Natural killer cell treated with Interleukin-12 subunit alpha and Interleukin-12 subunit beta and Interleukin-15 and Interleukin-18, amount 100 ng/mL, for 72 hours (primary cell): ENCODE measurements around the gene MVB12A. TPM values are rescaled to one million over a fixed set of nuclear protein-coding genes. Genes with fewer than 3 reads are reported as not detected.
A peak's percentile ranks its signal among the peaks of the same experiment; 100 is the strongest.

Experiments used
- ATAC-seq, 2 donors: fragments of 150-1000 bp; cut with Tn5 transposase in 1 of 2; sonication (Bioruptor Pico), chemical (Tn5 transposase) in 1 of 2; 2 replicates each; pipeline ENCODE4 v1.10.0; 2021
- DNase-seq: peaks from one replicate; pipeline ENCODE4 v3.0.0; 2022; ENCODE audit warnings: low spot score
- H3K27ac Mint-ChIP-seq, 2 donors: 1 replicate in 1 of 2; 2 replicates in 1 of 2; pipeline ENCODE4 v1.8.0; 2022; ENCODE audit warnings: mixed read lengths in 2 of 2, mild to moderate bottlenecking in 1 of 2, moderate library complexity in 1 of 2
- H3K27me3 Mint-ChIP-seq, 2 donors: 1 replicate in 1 of 2; 2 replicates in 1 of 2; pipeline ENCODE4 v1.8.0; 2022; ENCODE audit warnings: mixed read lengths in 2 of 2
- H3K36me3 Mint-ChIP-seq: one replicate; pipeline ENCODE4 v1.8.0; 2022; ENCODE audit warnings: mixed read lengths
- H3K4me1 Mint-ChIP-seq, 2 donors: 1 replicate in 1 of 2; 2 replicates in 1 of 2; pipeline ENCODE4 v1.8.0; 2022; ENCODE audit warnings: low read depth in 2 of 2, mixed read lengths in 2 of 2, mild to moderate bottlenecking in 1 of 2
- H3K4me3 Mint-ChIP-seq: one replicate; pipeline ENCODE4 v1.8.0; 2022; ENCODE audit warnings: mixed read lengths
- H3K9me3 Mint-ChIP-seq: 2 replicates; pipeline ENCODE4 v1.8.0; 2022; ENCODE audit warnings: mixed read lengths
- total RNA-seq, 2 donors: library from RNA; stranded (reverse); gene quantifications; one replicate each; pipeline ENCODE4 v1.2.3, GENCODE V29; 2022

Gene MVB12A
- total RNA-seq, 2 donors from 2014 or later: 37.0 to 45.9 TPM

DNA sequence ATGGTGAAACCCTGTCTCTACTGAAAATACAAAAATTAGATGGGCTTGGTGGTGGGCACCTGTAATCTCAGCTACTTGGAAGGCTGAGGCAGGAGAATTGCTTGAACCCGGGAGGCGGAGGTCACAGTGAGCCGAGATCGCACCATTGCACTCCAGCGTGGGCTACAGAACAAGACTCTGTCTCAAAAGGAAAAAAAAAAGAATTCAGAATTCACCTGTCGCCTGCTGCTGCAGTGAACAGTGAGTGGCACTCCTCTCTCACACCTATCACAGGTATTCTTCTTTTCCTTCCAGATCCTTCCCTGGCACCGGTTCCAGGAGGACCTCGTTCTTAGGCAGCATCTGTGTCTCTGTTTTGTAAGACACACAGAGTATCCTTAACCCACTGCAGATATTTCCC is 5.8 kb upstream of the MVB12A start:
- no peak for ATAC-seq
- Mint-ChIP-seq H3K4me1 (peaks cover 16 to 18% of the 10 kb centered on the region in 2 donors), H3K9me3 (no peaks in the 10 kb centered on the region), H3K27me3 (no peaks in the 10 kb centered on the region), H3K4me3 (no peak overlapping the region), H3K27ac (no peak overlapping the region), H3K36me3 (peaks cover 15% of the 10 kb centered on the region)
- no peak for DNase-seq

DNA sequence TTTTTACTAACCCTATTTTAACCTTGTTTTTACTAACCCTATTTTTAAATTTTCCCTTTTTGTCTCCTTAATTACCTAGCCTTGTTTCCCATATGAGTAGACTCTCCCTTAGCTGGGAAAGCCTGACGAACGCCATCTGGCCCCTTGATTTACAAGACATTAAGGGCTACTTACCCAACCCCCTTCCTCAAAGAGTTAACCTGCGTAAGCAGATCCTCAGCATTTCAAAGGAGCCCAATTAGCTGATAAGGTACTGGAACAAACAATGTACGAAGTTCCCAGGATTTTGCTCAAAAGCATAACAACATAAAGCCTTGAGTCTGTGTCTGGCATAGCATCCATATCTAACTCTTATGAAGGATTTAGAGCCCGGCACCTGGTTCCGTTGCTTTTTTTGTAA is 4.7 kb upstream of the MVB12A start:
- Mint-ChIP-seq H3K4me3 (no peak overlapping the region), H3K4me1 (peaks cover 21 to 23% of the 10 kb centered on the region in 2 donors), H3K27ac (peak overlapping the region in 1 of 2 donors; percentile 16), H3K36me3 (peaks cover 15% of the 10 kb centered on the region), H3K9me3 (no peaks in the 10 kb centered on the region), H3K27me3 (no peaks in the 10 kb centered on the region)
- ATAC-seq: no peak
- DNase-seq: no peak

DNA sequence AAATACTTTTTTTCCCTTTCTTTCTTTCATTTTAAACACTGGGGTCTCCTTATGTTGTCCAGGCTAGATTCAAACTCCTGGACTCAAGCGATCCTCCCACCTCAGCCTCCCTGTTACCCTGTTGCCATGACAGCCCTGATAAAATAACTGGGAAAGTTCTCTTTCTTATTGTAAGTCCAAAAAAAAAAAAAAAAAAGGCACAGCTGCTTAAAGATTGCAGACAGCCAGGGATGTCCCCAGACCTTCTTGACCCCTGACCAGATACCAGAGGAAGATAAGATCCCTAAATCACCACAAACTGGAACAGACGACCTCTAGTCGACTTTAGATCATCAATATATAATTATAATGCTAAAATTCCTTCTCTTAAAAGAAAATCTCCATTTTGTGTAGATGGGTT is 1.1 kb upstream of the MVB12A start:
- Mint-ChIP-seq H3K27ac (peak overlapping the region; percentile 71 to 98), H3K9me3 (no peaks in the 10 kb centered on the region), H3K27me3 (no peaks in the 10 kb centered on the region), H3K4me3 (peak overlapping the region; percentile 91), H3K36me3 (peaks cover 8% of the 10 kb centered on the region), H3K4me1 (peaks cover 14 to 16% of the 10 kb centered on the region in 2 donors)
- no peak for ATAC-seq
- DNase-seq: no peak

DNA sequence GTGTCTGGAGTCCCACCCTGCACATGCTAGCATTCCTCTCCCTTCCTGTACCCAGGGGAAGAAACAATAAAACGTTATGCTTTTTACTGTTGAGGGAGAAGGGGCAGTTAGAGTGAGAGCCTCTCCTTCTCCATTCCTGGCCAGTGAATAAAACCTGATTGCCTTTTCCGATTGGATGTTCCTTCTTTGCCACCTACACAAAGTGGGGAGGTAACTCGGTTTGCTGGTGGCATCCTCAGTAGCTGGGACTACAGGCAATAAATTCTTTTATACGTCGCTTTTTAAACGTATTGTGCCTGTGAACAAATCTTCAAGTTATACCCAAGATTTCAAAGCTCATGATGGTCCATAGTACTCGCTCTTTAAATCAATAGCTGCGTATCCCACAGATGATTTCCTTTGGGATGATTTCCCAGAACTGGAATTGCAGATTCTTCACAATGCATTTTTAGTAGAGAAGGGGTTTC is 660 bp upstream of the MVB12A start:
- Mint-ChIP-seq H3K27me3 (no peaks in the 10 kb centered on the region), H3K9me3 (no peaks in the 10 kb centered on the region), H3K36me3 (peaks cover 8% of the 10 kb centered on the region), H3K4me1 (peaks cover 14 to 16% of the 10 kb centered on the region in 2 donors), H3K4me3 (peak overlapping the region; percentile 91), H3K27ac (peak overlapping the region; percentile 71 to 98)
- ATAC-seq (no peak), DNase-seq (no peak)

DNA sequence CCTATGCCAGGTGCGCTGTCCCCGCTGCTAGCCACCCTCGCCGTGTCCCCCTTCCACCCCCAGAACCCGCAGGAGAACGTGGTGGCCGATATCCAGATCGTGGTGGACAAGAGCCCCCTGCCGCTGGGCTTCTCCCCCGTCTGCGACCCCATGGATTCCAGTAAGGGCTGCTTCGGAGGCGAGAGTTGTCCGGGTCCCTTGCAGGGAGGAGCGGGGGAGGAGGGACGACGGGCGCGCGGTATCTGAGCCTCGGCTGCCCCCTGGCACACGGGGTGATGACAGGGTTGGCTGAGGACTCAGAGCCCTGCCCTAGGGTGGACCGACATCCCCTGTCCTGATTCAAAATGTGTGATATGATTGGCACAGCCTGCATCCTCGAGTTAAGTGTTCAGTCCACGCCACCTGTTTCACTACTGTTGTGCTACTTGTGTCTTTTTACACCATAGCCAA is 653 bp downstream of the MVB12A start:
- Mint-ChIP-seq H3K4me1 (peaks cover 14 to 19% of the 10 kb centered on the region in 2 donors), H3K36me3 (peaks cover 3% of the 10 kb centered on the region), H3K27ac (peak overlapping the region; percentile 50 to 71), H3K27me3 (no peaks in the 10 kb centered on the region), H3K9me3 (no peaks in the 10 kb centered on the region), H3K4me3 (peak overlapping the region; percentile 91)
- ATAC-seq: peak; percentile 59 to 62
- DNase-seq: peak; percentile 72

DNA sequence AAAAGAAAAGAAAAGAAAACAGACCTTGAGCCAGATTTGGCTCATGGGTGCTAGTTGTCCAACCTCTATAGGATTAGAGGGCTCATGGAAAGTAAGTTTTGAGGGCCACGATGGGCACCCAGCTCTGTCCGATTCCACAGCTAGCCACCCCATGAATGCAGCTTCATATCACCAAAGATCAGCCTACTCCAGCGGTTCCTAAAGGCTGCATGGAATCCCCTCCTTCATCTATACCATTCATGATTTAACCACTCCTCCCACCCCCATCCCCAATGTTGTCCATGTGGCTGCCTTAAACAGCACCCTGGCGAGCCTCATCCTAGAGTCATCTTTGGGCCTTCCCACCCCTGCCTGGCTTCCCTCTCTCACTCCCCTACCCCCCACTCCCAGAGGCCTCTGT is 2.1 kb downstream of the MVB12A start:
- Mint-ChIP-seq H3K4me3 (no peak overlapping the region), H3K27me3 (no peaks in the 10 kb centered on the region), H3K9me3 (no peaks in the 10 kb centered on the region), H3K4me1 (peaks cover 11 to 19% of the 10 kb centered on the region in 2 donors), H3K36me3 (no peaks in the 10 kb centered on the region), H3K27ac (no peak overlapping the region)
- ATAC-seq (no peak), DNase-seq (no peak)

DNA sequence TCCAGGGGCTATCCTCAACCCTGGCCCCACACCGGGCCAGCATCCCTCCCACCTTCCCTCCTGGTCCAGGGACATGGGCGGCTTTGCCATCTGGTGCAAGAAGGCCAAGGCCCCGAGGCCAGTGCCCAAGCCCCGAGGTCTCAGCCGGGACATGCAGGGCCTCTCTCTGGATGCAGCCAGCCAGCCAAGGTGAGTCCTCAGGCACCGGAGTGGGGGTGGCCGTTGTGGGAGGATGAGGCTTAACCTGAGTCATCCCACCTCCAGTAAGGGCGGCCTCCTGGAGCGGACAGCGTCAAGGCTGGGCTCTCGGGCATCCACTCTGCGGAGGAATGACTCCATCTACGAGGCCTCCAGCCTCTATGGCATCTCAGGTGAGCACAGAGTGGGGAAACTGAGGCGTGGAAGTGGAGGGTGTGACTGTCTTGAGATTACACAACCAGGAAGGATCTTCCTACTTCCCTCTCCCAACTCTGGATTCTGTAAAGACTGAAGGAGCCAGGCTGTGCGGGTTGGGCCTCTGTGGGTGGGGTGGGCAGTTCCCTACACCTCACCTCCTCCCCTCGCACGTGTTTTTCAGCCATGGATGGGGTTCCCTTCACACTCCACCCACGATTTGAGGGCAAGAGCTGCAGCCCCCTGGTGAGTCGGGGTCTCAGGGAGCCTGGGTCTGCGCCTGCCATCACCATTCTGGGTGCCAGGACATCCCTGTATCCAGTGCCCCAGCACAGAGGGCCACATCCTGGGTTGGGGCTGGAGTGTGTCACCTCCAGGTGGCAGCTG is 3.8 kb downstream of the MVB12A start:
- DNase-seq: no peak
- H3K4me3 Mint-ChIP-seq: no peak overlapping the region
- peaks cover 9 to 19% of the 10 kb centered on the region in 2 donors for H3K4me1 Mint-ChIP-seq
- H3K9me3 Mint-ChIP-seq: no peaks in the 10 kb centered on the region
- ATAC-seq: no peak
- no peaks in the 10 kb centered on the region for H3K36me3 Mint-ChIP-seq
- H3K27me3 Mint-ChIP-seq: no peaks in the 10 kb centered on the region
- no peak overlapping the region for H3K27ac Mint-ChIP-seq

DNA sequence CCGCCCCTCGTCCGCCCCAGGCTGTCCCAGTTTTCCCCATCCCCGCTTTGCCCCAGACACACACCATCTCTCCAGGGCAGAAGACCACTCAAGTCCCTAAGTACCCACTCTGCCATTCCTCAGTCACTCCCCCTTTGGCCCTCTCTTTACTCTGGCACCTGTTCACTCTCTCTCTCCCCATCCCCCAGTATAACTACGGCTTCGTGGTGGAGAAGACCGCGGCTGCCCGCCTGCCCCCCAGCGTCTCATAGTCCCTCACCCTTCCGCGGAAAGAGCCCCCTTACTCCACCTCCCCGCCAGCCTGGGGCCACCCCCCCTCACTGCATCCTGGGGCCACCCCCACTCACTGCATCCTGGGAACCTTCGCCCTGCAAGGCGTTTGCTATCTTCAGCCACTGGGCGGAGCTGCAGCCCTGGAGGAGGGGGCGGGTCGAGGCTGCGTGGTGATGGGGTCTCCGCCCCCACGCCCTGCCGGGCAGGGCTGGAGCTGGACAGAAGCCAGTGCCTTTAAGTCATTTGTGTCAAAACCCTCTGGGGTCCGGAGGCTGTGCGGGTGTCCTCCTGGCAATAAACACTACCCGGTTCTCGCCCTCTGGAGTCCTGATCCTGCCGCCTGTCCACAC is 5.0 kb downstream of the MVB12A start:
- Mint-ChIP-seq H3K27me3 (no peaks in the 10 kb centered on the region), H3K27ac (no peak overlapping the region), H3K4me1 (peaks cover 0 to 13% of the 10 kb centered on the region in 2 donors), H3K36me3 (no peaks in the 10 kb centered on the region), H3K4me3 (no peak overlapping the region), H3K9me3 (no peaks in the 10 kb centered on the region)
- DNase-seq (no peak), ATAC-seq (peak; percentile 53 to 59)

DNA sequence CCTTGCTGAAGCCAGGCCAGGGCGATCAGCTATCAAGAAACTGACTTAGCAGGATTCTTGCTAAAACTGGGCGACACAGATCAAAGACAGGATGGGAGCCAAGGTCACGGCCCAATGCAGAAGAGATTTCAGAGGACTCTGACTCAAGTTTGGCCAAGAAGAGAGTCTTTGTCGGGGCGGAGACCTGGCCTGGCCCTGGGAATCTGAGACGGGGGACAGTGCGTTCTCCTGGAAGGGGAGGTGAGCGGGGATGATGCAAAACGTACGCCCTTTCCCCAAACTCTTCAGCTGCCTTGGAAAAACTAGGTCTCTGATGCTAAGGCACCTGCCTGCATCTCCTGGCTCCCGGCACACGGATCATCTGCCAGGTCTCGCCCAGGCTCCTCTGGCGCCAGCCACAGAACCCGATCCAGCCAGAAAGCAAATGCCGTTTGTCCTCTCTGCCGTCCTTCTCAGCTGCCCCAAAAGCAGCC is 9.8 kb downstream of the MVB12A start:
- DNase-seq: no peak
- Mint-ChIP-seq H3K27me3 (no peaks in the 10 kb centered on the region), H3K27ac (no peak overlapping the region), H3K4me3 (no peak overlapping the region), H3K4me1 (peaks cover 0 to 2% of the 10 kb centered on the region in 2 donors), H3K9me3 (no peaks in the 10 kb centered on the region), H3K36me3 (no peaks in the 10 kb centered on the region)
- ATAC-seq: no peak

DNA sequence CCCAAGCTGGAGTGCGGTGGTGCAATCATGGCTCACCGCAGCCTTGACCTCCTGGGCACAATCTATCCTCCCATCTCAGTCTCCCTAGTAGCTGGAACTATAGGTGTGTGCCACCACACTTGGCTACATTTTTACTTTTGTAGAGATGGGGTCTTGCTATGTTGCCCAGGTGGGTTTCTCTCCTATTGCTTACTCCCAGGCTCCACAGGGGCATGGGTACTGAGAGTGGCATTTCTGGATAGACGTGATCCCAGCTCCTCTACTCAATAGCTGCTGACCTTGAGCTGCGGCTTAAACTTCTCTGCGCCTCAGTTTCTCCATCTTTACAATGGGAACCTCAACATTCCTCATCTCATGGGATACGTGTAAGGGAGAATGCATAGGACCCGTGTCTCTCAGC is 11.6 kb downstream of the MVB12A start:
- DNase-seq (no peak), ATAC-seq (no peak)
- Mint-ChIP-seq H3K27me3 (no peaks in the 10 kb centered on the region), H3K27ac (no peak overlapping the region), H3K9me3 (no peaks in the 10 kb centered on the region), H3K36me3 (no peaks in the 10 kb centered on the region), H3K4me3 (no peak overlapping the region), H3K4me1 (no peaks in the 10 kb centered on the region)

DNA sequence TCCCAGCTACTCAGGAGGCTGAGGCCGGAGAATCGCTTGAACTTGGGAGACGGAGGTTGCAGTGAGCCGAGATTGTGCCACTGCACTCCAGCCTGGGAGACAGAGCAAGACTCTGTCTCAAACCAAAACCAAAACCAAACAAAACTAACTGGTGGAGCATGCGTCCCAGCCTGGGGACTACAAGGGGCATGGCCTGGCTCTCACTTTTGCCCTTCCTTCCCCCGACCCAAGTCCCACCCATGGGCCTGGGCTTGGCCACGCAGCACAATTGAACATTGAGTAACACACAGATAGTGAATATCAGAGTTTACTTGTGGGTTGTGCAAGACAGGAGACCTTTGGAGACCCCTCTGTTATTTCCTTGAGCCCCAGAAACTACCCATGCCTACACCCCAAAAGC is 15.4 kb downstream of the MVB12A start:
- Mint-ChIP-seq H3K4me3 (no peak overlapping the region), H3K36me3 (no peaks in the 10 kb centered on the region), H3K27ac (no peak overlapping the region), H3K9me3 (no peaks in the 10 kb centered on the region), H3K27me3 (no peaks in the 10 kb centered on the region), H3K4me1 (no peaks in the 10 kb centered on the region)
- DNase-seq (no peak), ATAC-seq (no peak)

DNA sequence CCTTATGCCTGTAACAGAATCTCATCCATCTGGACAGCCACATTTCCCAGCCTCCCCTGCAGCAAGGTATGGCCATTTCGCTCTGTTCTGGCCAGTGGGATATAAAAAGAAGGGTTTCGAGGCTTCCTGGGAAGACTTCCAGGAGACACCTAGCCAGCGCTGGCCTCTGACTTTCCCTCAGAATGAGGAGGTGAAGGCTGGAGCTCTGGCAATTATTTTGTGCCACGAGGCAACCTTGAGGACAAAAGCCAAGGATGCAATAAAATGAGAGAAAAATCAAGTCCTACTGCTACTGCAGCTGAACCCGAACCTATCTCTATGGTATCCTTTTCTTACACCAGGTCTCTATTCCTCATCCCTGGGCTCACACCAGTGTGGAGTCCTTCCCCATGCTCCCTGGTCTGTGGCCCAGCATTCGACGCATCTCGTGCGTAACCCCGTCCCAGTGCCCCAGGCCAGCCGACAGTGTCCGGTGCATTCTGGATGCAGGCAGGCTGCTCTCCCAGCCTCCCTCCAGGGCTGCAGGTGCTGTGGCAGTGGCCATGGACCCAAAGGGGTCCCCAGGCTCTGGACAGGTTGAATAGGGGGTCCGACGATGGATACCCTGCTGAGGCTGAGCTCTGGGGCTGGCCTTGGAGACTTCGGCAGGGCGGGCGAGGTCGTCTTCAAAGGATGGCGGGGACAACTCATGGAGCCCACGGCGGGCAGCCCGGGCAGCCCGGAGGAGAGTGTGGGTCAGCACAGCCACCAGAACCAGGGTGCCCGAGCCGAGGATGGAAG is 16.4 kb downstream of the MVB12A start:
- Mint-ChIP-seq H3K4me3 (no peak overlapping the region), H3K36me3 (no peaks in the 10 kb centered on the region), H3K27ac (no peak overlapping the region), H3K4me1 (no peaks in the 10 kb centered on the region), H3K9me3 (no peaks in the 10 kb centered on the region), H3K27me3 (no peaks in the 10 kb centered on the region)
- ATAC-seq (no peak), DNase-seq (no peak)

DNA sequence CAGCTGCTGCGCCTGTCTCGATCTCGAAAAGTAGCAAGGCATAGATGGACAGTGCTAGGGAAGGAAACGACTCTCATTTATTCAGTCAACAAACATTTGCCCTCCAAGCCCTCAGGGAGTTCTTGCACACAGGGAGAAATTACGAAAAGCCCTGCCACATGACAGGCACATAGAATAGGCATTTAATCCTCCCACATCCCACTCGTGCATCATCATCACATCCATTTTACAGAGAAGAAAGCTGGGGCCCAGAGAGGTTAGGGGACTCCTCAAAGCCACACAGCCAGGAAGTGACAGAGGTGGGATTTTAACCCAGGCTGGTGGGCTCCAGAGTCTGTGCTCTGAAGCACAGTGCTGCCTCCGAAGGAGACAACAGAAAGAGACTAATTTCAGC is 17.0 kb downstream of the MVB12A start:
- Mint-ChIP-seq H3K9me3 (no peaks in the 10 kb centered on the region), H3K4me3 (no peak overlapping the region)

More for the DNA sequence above, 17.0 kb downstream of the MVB12A start:
- ATAC-seq: no peak
- Mint-ChIP-seq H3K27ac (no peak overlapping the region), H3K4me1 (no peaks in the 10 kb centered on the region), H3K36me3 (no peaks in the 10 kb centered on the region), H3K27me3 (no peaks in the 10 kb centered on the region)
- DNase-seq: no peak
